Parathyroid adenoma (tissue), 2 donors: Measurements from ENCODE around the gene BMP10.

Experiments
- H2AFZ ChIP-seq: fragments of 300-600 bp; sonication (generic); one replicate; pipeline ENCODE4 v1.7.0; 2017; ENCODE audit warnings: antibody characterized with exemption, mild to moderate bottlenecking
- H3K27ac ChIP-seq: fragments of 300-600 bp; sonication (generic); one replicate; pipeline ENCODE4 v1.7.0; 2017
- H3K27me3 ChIP-seq: fragments of 300-600 bp; sonication (generic); one replicate; pipeline ENCODE4 v1.7.0; 2017; ENCODE audit warnings: low read length; ENCODE audit not compliant: control insufficient read depth, insufficient read depth
- H3K36me3 ChIP-seq: fragments of 300-600 bp; sonication (generic); one replicate; pipeline ENCODE4 v1.7.0; 2017; ENCODE audit warnings: low read length; ENCODE audit not compliant: control insufficient read depth, insufficient read depth
- H3K4me1 ChIP-seq: fragments of 300-600 bp; sonication (generic); one replicate; pipeline ENCODE4 v1.7.0; 2017; ENCODE audit warnings: control low read depth
- H3K4me2 ChIP-seq: fragments of 300-600 bp; sonication (generic); one replicate; pipeline ENCODE4 v1.7.0; 2017; ENCODE audit warnings: low read length
- H3K4me3 ChIP-seq: fragments of 300-600 bp; sonication (generic); one replicate; pipeline ENCODE4 v1.7.0; 2017; ENCODE audit warnings: low read depth, low read length
- H3K79me2 ChIP-seq: fragments of 300-600 bp; sonication (generic); one replicate; pipeline ENCODE4 v1.7.0; 2017; ENCODE audit warnings: control low read depth
- H3K9ac ChIP-seq: fragments of 300-600 bp; sonication (generic); one replicate; pipeline ENCODE4 v1.7.0; 2017; ENCODE audit warnings: mild to moderate bottlenecking
- H3K9me3 ChIP-seq: fragments of 300-600 bp; sonication (generic); one replicate; pipeline ENCODE4 v1.7.0; 2017; ENCODE audit warnings: low read length; ENCODE audit not compliant: control insufficient read depth
- CTCF ChIP-seq: fragments of 300-600 bp; sonication (generic); IDR thresholded peaks from one replicate; pipeline ENCODE4 v1.7.0; 2017; ENCODE audit warnings: antibody characterized with exemption, mild to moderate bottlenecking
- donor health status: primary hyperparathyroidism.

The BMP10 gene

DNA sequence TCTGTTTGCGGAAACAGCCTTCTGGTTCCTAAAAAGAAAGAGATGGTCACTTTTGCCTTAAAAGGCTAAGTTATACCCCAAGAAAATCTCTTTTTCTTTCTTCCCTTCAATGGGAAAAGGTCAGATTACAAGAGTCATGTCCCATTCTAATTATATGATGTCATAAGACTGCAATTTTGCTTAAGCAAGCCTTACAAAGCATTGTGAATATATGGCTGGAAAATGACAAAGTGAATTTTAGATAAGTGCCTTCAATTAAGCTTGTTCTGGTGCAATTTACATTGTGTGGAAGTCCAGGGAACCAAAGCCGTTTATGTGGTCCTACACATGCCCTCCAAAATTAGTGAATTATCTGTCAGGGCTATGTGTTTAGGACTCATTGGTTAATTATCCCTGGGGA lies 7.6 kb upstream of the BMP10 start:
- no peaks in the 10 kb centered on the region for H3K79me2 ChIP-seq
- no peak for TF ChIP-seq CTCF
- no peaks in the 10 kb centered on the region for H3K9me3 ChIP-seq
- no peaks in the 10 kb centered on the region for H3K4me1 ChIP-seq
- H3K4me3 ChIP-seq: no peak overlapping the region
- no peak overlapping the region for H3K4me2 ChIP-seq
- H3K27me3 ChIP-seq: no peaks in the 10 kb centered on the region
- H3K27ac ChIP-seq: no peak overlapping the region
- no peak overlapping the region for H3K9ac ChIP-seq
- no peak overlapping the region for H2AFZ ChIP-seq
- H3K36me3 ChIP-seq: no peaks in the 10 kb centered on the region

- no peaks in the 10 kb centered on the region for H3K27me3 ChIP-seq
- H3K9ac ChIP-seq: no peak overlapping the region
- H3K9me3 ChIP-seq: no peaks in the 10 kb centered on the region
- no peaks in the 10 kb centered on the region for H3K36me3 ChIP-seq
- no peak overlapping the region for H3K4me2 ChIP-seq
- no peak overlapping the region for H3K4me3 ChIP-seq
- no peak overlapping the region for H2AFZ ChIP-seq
- TF ChIP-seq CTCF: no peak
- H3K79me2 ChIP-seq: no peaks in the 10 kb centered on the region
- no peak overlapping the region for H3K27ac ChIP-seq
- H3K4me1 ChIP-seq: no peaks in the 10 kb centered on the region
These were observed 7.0 kb upstream of the BMP10 start for GRCh38 chr2:68878071-68878711.

DNA sequence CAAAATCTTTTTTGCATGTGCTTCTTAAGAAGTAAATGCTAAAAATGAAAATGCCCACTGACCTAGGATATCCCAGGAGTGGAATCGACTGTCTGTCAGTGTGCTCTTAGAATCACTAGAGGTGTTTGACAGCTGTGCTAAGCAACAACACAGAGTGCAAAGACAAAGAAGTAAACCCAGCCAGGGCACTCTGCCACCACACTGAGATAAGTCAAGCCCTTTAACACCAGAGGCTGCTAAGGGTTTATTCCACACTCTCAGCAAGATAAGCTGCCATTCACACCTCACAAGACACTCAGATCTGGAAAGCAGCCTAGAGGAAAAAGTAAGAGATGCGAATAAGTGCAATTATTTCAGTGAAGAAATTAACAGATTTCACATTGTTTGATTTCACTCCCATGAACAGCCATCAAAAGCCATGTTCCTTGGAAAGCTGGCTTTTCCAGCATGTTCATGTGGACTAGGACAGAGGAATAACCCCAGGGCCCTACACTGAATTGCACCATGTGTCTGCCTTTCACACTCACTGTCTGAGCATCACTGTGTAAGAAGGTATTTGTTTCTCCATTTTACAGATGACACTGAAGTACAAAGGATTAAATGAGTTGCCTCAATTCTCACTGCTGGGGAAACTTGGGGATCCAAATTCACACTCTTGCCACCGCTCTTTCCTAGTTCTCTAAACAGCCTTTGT lies 6.0 kb upstream of the BMP10 start:
- no peak overlapping the region for H3K4me2 ChIP-seq
- H3K4me1 ChIP-seq: no peaks in the 10 kb centered on the region
- H3K27me3 ChIP-seq: no peaks in the 10 kb centered on the region
- H3K27ac ChIP-seq: no peak overlapping the region
- no peak for TF ChIP-seq CTCF
- no peak overlapping the region for H3K9ac ChIP-seq
- no peak overlapping the region for H2AFZ ChIP-seq
- H3K9me3 ChIP-seq: no peaks in the 10 kb centered on the region
- H3K4me3 ChIP-seq: no peak overlapping the region
- no peaks in the 10 kb centered on the region for H3K79me2 ChIP-seq
- H3K36me3 ChIP-seq: no peaks in the 10 kb centered on the region

GRCh38 chr2:68870215-68870614 lies 982 bp downstream of the BMP10 start:
- no peaks in the 10 kb centered on the region for H3K27me3 ChIP-seq
- no peak overlapping the region for H3K9ac ChIP-seq
- H2AFZ ChIP-seq: no peak overlapping the region
- H3K4me1 ChIP-seq: no peaks in the 10 kb centered on the region
- H3K4me2 ChIP-seq: no peak overlapping the region
- no peaks in the 10 kb centered on the region for H3K9me3 ChIP-seq
- H3K27ac ChIP-seq: no peak overlapping the region
- H3K79me2 ChIP-seq: no peaks in the 10 kb centered on the region
- TF ChIP-seq CTCF: no peak
- H3K36me3 ChIP-seq: no peaks in the 10 kb centered on the region
- H3K4me3 ChIP-seq: no peak overlapping the region

DNA sequence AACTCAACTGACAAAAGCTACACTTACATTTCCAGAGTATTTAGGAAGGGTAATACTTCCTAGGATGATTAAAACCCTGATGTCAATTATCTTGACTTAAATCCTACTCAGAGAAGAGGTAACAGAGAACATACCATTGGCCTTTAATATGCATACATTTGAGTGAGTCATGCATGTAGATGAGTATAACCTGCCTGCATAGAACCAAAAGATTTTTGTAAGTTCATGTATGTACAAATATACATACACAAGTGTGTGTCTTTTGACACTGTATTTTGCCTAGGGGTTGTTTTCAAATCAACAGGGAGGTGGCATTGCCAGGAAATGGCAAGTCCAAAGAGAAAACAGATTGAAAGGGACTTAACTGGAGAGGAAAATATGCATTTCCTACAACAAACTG lies 6.1 kb downstream of the BMP10 start:
- Histone ChIP-seq H3K9ac (no peak overlapping the region), H3K36me3 (no peaks in the 10 kb centered on the region), H3K27ac (no peak overlapping the region), H3K4me3 (no peak overlapping the region), H3K9me3 (no peaks in the 10 kb centered on the region), H3K4me1 (no peaks in the 10 kb centered on the region), H2AFZ (no peak overlapping the region), H3K4me2 (no peak overlapping the region), H3K27me3 (no peaks in the 10 kb centered on the region), H3K79me2 (no peaks in the 10 kb centered on the region)
- no peak for TF ChIP-seq CTCF
